A549 treated with Hydrocortisone at 1 μM for 4 hours (cell line): ENCODE measurements around the gene TAF1B. TPM values are rescaled to one million over a fixed set of nuclear protein-coding genes. Genes with fewer than 3 reads are reported as not detected.

Experiments
- total RNA-seq: library from RNA; stranded (reverse); fragments of 200-300 nt; extraction: Qiagen RNA extraction; gene quantifications from 5 replicates; pipeline ENCODE4 v1.2.3, GENCODE V29; 2022

TAF1B gene
- 25.0 to 45.0 TPM (median 25.7 TPM) in 5 replicates for total RNA-seq

GRCh38 chr2:9843229-9844035 lies at the start of gene TAF1B:
Gene TAF1B (plus strand): TSS chr2:9843474. CDS start chr2:9843542, 68 bp downstream.

GRCh38 chr2:9951522-9952285 lies 108.4 kb downstream of the TAF1B start, which contains the start of gene GRHL1:
Gene GRHL1 (plus strand): TSS chr2:9951693. CDS start chr2:9951834, 141 bp downstream.

Other genes with a start within 250 kb of the TAF1B start
- 997 to 1,116 TPM (median 1,085 TPM) in 5 replicates for gene YWHAQ, start 212.5 kb upstream of the TAF1B start, total RNA-seq
- gene GRHL1, start 108.2 kb downstream of the TAF1B start, total RNA-seq: 0.72 to 1.2 TPM (median 0.84 TPM) in 5 replicates
- 3.0 to 4.2 TPM (median 3.6 TPM) in 5 replicates for gene KLF11, start 200.1 kb downstream of the TAF1B start, total RNA-seq
- 0.89 to 2.0 TPM (median 1.5 TPM) in 5 replicates for gene CYS1, start 236.9 kb downstream of the TAF1B start, total RNA-seq